ENCODE measurements around the gene TOMM70.

DNA sequence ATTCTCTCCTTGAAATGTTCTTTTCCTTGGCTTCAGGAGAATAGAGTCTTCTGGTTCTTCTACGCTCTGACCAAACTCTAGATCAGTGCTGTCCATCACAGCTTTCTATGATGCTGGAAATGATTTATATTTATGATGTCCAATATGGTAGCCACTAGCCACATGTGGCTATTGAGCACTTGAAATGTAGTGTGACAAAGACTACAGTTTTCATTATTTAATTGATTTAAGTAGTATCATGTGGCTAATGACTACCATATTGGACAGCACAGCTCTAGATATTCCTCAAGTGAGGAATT is 3.3 kb upstream of the TOMM70 start:
- no peak for TF ChIP-seq ZNF576 (CRISPR knock-in tag; IDR thresholded peaks at IDR 0.05)
- no peak for TF ChIP-seq POLR2AphosphoS5 (IDR thresholded peaks at IDR 0.05; ENCODE audit: low read depth, low read length)
- no peak for TF ChIP-seq MLX (CRISPR knock-in tag; IDR thresholded peaks at IDR 0.05)
- no peak for TF ChIP-seq FOXJ3 (CRISPR knock-in tag; IDR thresholded peaks at IDR 0.05; ENCODE audit: borderline replicate concordance)
- TF ChIP-seq FOXK2 (IDR thresholded peaks at IDR 0.05): no peak
- TF ChIP-seq ZNF800 (CRISPR knock-in tag; IDR thresholded peaks at IDR 0.05): no peak
- TF ChIP-seq, protein P1, sequence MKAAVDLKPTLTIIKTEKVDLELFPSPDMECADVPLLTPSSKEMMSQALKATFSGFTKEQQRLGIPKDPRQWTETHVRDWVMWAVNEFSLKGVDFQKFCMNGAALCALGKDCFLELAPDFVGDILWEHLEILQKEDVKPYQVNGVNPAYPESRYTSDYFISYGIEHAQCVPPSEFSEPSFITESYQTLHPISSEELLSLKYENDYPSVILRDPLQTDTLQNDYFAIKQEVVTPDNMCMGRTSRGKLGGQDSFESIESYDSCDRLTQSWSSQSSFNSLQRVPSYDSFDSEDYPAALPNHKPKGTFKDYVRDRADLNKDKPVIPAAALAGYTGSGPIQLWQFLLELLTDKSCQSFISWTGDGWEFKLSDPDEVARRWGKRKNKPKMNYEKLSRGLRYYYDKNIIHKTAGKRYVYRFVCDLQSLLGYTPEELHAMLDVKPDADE (CRISPR knock-in tag; IDR thresholded peaks at IDR 0.05): no peak
- TF ChIP-seq, protein P2, sequence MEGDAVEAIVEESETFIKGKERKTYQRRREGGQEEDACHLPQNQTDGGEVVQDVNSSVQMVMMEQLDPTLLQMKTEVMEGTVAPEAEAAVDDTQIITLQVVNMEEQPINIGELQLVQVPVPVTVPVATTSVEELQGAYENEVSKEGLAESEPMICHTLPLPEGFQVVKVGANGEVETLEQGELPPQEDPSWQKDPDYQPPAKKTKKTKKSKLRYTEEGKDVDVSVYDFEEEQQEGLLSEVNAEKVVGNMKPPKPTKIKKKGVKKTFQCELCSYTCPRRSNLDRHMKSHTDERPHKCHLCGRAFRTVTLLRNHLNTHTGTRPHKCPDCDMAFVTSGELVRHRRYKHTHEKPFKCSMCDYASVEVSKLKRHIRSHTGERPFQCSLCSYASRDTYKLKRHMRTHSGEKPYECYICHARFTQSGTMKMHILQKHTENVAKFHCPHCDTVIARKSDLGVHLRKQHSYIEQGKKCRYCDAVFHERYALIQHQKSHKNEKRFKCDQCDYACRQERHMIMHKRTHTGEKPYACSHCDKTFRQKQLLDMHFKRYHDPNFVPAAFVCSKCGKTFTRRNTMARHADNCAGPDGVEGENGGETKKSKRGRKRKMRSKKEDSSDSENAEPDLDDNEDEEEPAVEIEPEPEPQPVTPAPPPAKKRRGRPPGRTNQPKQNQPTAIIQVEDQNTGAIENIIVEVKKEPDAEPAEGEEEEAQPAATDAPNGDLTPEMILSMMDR (CRISPR knock-in tag; IDR thresholded peaks at IDR 0.05): no peak
- no peak for TF ChIP-seq MED1 (CRISPR knock-in tag; IDR thresholded peaks at IDR 0.05)
- no peak for TF ChIP-seq ZNF24 (IDR thresholded peaks at IDR 0.05)
- no peak for TF ChIP-seq PHF8 (CRISPR knock-in tag; IDR thresholded peaks at IDR 0.05)
- no peak for TF ChIP-seq HES4 (CRISPR knock-in tag; IDR thresholded peaks at IDR 0.05; ENCODE audit: borderline replicate concordance)
- TF ChIP-seq JUN (CRISPR knock-in tag; IDR thresholded peaks at IDR 0.05): no peak
- no peak for TF ChIP-seq RNF2 (conservative IDR thresholded peaks at IDR 0.05; ENCODE audit: low read depth)
